Activated CD8-positive, alpha-beta memory T cell treated with anti-CD3 and anti-CD28 coated beads, Interleukin-2, amount 50 U/mL, for 24 hours (primary cell): ENCODE results near the gene EHBP1.

Experiments
- DNase-seq: peaks from one replicate; pipeline ENCODE4 v3.0.0-alpha.2; 2020; ENCODE audit errors: extremely low read depth

The EHBP1 gene

GRCh38 chr2:62884086-62884485 is 178.6 kb downstream of the EHBP1 start:
- DNase-seq, result no peak

- DNase-seq, result no peak
Measured at GRCh38 chr2:62884514-62884913, 179.0 kb downstream of the EHBP1 start.

- DNase-seq, result no peak
Measured at GRCh38 chr2:62894966-62895631, 189.6 kb downstream of the EHBP1 start.

GRCh38 chr2:62895632-62896009 is 190.1 kb downstream of the EHBP1 start:
- DNase-seq, result no peak

GRCh38 chr2:62897187-62897827 is 191.8 kb downstream of the EHBP1 start:
- DNase-seq, result no peak

GRCh38 chr2:62904344-62904743 is 198.8 kb downstream of the EHBP1 start:
- no peak for DNase-seq

GRCh38 chr2:62908145-62908544 is 202.6 kb downstream of the EHBP1 start:
- no peak for DNase-seq

- no peak for DNase-seq
Measured at GRCh38 chr2:62913311-62913710, 207.8 kb downstream of the EHBP1 start.

GRCh38 chr2:62919041-62919440 is 213.5 kb downstream of the EHBP1 start:
- no peak for DNase-seq

GRCh38 chr2:62920070-62920469 is 214.6 kb downstream of the EHBP1 start:
- DNase-seq, result no peak

GRCh38 chr2:62923242-62923641 is 217.7 kb downstream of the EHBP1 start:
- no peak for DNase-seq

- DNase-seq, result no peak
Measured at GRCh38 chr2:62923881-62924280, 218.4 kb downstream of the EHBP1 start.

- DNase-seq, result no peak
Measured at GRCh38 chr2:62928015-62928414, 222.5 kb downstream of the EHBP1 start.

GRCh38 chr2:62931536-62931935 is 226.0 kb downstream of the EHBP1 start:
- DNase-seq, result no peak

GRCh38 chr2:62933398-62933917 is 227.9 kb downstream of the EHBP1 start:
- DNase-seq, result no peak

GRCh38 chr2:62934517-62934916 is 229.0 kb downstream of the EHBP1 start:
- DNase-seq, result no peak

GRCh38 chr2:62938126-62938525 is 232.6 kb downstream of the EHBP1 start:
- no peak for DNase-seq

- DNase-seq, result no peak
Measured at GRCh38 chr2:62939735-62940491, 234.4 kb downstream of the EHBP1 start.

GRCh38 chr2:62940697-62941096 is 235.2 kb downstream of the EHBP1 start:
- no peak for DNase-seq

GRCh38 chr2:62941413-62941812 is 235.9 kb downstream of the EHBP1 start:
- DNase-seq, result no peak

GRCh38 chr2:62944362-62944761 is 238.8 kb downstream of the EHBP1 start:
- DNase-seq, result no peak

- DNase-seq, result no peak
Measured at GRCh38 chr2:62947403-62947802, 241.9 kb downstream of the EHBP1 start.

GRCh38 chr2:62956651-62957050 is 251.1 kb downstream of the EHBP1 start:
- DNase-seq, result no peak
